ENCODE results near the gene PRR7.

GRCh38 chr5:177450667-177451424 lies 4.2 kb downstream of the PRR7 start:
- TF ChIP-seq CTCF (IDR thresholded peaks at IDR 0.05) (no peak), POLR2AphosphoS5 (IDR thresholded peaks at IDR 0.05; ENCODE audit: insufficient read depth in 1 of 2, low read depth in 1 of 2) (no peak)
